Gastroesophageal sphincter (tissue), 3 donors: ENCODE results near the gene ZSCAN12.

Source experiments
- CTCF ChIP-seq, 4 experiments: fragments of 200-600 bp in 2 of 4; fragments of 450-650 bp in 2 of 4; sonication (generic) in 1 of 4; IDR thresholded peaks; one replicate each; pipeline ENCODE4 v1.5.1; 2017 to 2019; ENCODE audit warnings: antibody characterized with exemption in 4 of 4, mild to moderate bottlenecking in 2 of 4, moderate library complexity in 2 of 4
- POLR2A ChIP-seq, 2 donors: fragments of 450-650 bp; IDR thresholded peaks; one replicate each; pipeline ENCODE4 v1.6.1; 2017; ENCODE audit warnings: antibody characterized with exemption in 2 of 2, mild to moderate bottlenecking in 2 of 2, moderate library complexity in 1 of 2

- TF ChIP-seq CTCF (IDR thresholded peaks at IDR 0.05) (no peak), POLR2A (IDR thresholded peaks at IDR 0.05) (no peak)
Observed at GRCh38 chr6:28373925-28374324, 25.6 kb downstream of the ZSCAN12 start.
